NCI-H2196 (cell line): ENCODE results near the gene DTNBP1.

Experiments used
- DNase-seq: peaks from one replicate; lab custom pipeline; 2025; ENCODE audit not compliant: unreplicated experiment; lab: John Stamatoyannopoulos, UW

Gene DTNBP1

DNA sequence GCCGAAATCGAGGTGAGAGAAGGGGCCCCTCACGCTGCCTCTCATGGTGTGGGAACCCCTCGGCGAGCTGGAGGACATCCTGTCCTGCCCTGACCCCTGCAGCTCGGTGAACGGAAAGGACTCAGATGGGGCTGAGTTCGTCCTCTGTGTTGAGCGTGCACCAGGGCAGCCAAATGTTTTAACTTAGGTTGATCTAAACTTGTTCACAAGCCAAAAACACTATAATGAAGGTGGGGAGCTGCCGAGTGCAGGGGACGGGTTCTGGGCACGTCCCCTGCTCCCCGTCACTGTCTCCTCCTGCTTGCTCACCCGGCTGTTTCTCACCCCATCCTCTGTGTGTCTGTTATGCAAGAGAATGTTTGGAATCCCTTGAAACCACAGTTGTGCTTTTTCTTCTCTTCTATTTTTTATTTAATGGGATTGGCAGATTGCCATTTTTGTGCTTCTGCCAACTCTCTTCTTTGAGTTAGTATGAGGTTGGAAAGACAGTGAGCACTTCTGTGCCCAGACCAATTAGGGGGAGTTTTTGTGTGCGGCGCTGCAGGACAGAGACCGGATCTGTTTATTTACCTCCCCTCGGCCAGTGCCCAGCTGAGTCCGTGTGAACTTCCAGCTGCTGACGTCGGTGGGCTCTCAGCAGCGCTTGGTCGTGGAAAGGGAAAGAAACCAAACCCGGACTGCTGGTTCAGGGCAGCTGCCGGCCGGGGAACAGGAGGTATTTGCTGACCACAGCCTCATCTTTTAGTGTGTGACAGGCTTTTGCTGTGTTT, 158.1 kb downstream of the DTNBP1 start:
- DNase-seq = peak; percentile 87

DNA sequence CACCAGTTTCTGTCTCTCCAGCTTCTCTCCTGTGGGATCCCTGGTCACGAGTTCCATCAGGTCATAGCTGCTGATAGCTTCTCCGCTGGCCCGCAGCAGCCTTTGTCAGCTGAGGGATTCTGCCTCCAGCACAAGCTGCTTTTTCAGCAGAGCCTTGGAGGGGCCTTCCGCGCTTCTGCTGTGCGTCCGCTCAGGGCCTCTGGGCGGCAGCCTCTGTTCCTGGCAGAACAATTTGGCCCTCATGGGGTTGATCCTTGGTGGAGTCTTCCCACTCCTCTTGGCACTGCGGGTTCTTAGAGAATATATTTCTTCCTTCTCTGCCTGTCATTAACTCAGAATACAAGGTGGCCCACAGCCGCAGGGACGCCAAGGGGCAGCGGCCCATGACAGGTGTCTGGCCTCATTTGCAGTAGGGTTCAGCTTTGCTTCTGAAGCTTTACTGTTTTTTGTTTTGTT, 158.8 kb downstream of the DTNBP1 start:
- DNase-seq = no peak

DNA sequence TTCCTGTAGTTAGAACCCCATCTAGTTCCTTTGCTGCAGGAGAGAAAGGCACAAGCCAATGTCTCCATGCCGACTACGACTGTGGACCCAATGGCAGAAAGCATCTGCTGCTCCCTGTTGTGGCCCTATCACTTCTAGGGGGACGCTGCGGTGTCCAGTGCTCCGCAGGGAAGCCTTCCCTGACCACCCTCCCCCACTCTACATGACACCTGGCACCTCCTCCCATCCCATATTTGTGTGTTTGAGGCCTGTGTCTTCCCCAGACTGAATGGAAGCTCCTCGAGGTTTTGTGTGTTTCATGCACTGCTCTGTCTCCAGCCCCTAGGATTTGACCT, 159.5 kb downstream of the DTNBP1 start:
- no peak for DNase-seq

DNA sequence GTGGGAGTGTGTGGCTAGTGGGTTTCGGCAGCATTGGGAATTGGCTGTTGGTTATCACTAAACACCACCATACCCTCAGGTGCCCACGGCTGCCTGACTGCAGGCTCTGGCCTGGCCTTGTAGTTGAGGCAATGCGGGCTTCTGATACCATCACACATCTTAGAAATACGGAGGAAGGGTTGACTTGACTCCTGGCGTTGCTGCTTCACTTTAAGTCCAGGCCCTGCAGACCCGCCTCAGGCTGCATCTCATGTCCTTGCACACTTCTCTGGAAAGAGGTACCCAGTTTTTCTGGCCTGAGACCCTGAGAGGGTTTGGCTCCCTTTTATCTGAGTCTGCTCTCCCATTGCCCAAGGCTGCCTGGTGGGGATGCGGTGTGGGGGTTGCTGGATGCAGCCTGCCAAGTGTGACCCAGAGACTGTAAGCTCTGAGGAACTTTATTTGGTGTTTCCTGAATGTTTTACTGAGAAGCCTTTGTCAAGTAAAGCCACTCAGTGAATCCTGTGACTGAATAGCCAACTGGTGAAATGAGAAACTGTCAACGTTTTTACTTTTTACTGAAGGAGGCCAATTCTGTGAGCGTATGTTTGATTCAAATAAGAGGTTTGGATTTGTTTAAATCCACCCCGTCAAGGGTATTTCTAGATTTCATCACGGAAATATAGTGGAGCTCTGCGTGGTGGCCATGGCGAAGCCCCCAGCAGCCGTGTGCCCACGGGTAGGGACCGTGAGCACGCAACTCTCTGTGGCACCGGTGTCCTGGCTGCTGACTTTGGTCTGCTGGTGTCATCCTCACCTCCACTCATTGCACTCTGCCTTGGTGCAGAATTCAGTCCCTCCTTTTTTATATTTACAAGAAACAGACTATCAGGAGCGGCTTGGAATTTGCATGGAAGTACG, 160.1 kb downstream of the DTNBP1 start:
- DNase-seq = no peak

DNA sequence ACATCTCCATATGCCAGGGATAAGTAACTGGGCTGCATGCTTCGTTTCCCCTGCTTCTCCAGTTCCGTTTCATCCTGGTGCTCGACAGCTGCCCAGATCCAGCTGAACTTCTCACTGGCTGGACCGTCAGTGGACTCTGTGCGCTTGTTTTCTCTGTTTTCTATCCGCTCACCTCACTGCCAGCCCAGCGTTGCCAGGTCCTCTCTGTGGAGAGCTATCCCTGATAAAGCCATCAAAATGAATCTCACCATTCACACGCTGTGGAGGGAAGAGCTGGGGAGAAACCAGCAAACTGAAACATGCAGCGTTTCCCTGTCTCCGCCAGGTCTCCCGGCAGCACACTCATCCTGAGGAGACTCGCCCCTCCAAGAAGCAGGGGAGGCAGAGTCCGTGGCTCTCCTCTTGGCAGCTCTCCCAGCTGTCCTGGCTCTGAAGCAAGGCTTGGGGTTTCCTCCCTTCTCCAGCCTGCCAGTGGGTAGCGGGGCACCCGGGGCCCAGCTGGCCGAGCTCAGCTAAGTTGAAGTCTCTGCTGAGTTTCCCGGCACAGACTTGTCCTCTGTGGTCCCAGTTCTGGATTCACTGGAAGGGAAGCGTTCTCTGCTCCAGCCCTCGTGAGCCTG, 160.9 kb downstream of the DTNBP1 start:
- DNase-seq = no peak

DNA sequence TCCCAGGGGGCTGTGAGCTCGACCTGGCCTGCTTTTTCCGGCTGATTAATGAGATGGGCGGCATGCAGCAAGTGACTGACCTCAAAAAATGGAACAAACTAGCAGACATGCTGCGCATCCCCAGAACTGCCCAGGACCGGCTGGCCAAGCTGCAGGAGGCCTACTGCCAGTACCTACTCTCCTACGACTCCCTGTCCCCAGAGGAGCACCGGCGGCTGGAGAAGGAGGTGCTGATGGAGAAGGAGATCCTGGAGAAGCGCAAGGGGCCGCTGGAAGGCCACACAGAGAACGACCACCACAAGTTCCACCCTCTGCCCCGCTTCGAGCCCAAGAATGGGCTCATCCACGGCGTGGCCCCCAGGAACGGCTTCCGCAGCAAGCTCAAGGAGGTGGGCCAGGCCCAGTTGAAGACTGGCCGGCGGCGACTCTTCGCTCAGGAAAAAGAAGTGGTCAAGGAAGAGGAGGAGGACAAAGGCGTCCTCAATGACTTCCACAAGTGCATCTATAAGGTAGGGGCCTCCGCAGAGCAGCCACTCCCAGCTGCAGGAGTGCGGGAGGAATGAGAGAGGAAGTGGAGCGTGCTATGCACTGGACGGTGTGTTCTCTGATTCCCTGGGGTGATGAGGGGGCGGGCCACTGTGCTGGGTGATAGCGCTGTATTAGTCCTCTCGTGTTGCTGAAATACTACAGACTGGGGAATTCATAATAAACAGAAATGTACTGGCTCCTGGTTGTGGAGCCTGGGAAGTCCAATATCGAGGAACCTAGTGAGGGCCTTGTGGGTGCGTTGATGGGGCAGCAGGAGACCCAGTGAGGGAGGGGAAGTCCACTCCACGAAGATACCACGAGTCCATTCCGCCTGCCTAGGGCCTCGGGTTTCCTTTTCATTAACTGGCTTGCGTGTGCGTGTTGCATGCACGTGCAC, 161.7 kb downstream of the DTNBP1 start:
- no peak for DNase-seq

DNA sequence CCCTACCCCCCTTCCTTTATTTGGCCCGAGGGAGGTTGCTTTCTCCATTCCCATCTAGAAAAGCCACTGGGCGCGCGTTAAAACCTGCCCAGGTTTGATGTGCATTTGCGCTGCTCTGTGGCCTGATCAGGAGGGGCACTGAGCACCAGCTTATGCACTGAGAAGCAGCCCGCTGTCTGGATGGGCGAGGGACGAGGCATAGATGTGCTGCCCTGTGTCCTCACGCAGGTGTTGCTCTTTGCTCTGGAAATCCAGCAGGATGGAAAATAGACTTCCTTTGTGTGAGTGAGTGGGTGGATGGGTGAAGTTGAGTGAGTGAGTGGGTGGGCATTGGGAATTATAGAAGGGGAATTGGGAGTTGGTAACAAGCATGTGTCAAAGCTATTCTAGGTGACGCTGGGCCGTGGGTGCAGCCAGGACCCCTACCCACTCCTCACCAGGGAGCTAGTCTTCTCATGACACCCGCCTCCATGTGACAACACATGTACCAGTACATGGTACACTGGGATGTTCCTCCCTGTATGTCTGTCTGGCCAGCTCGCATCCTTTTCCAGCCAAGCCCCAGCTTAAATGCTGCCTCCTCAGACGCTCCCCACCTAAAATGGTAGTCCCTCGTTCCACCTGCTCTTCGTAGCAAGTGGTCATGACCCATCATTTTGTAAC, 162.6 kb downstream of the DTNBP1 start:
- no peak for DNase-seq

DNA sequence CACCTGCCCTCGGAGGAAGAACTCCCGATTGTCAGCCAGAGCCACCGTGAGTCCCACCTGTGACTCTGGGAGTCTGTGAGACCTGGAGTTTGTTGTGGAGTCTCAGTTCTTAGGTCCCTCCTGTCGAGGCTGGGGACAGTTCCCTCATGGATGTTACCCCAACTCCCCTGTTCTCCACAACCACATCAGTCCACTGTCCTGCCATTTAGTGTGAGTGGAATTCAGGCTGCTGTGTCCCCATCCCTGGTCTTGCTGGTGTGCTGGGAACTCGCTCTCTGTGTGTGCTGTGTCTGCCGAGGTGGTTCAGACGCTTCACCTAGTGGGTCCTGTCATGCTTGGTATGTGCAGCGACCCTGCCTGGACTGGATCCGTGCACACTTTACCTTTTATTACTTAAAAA, 163.2 kb downstream of the DTNBP1 start:
- no peak for DNase-seq

DNA sequence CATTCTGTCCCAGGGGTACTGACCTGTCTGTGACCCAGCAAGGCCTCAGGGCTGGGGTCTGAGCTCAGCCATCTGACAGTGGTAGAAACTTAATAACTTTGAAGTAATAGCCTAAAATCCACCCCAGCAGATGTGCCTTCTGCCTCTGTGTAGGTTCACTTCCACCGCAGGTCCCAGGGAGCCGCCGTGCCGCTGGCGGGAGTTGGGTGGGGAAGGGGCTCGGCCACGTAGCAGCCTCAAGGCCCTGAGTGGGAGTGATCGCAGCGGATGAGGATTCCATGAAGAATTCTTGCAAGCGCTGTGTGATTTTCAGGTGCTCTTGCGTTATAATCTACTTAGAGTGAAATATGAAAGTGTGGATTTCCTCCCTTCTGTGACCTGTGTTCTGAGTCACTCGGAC, 163.7 kb downstream of the DTNBP1 start:
- DNase-seq = no peak

DNA sequence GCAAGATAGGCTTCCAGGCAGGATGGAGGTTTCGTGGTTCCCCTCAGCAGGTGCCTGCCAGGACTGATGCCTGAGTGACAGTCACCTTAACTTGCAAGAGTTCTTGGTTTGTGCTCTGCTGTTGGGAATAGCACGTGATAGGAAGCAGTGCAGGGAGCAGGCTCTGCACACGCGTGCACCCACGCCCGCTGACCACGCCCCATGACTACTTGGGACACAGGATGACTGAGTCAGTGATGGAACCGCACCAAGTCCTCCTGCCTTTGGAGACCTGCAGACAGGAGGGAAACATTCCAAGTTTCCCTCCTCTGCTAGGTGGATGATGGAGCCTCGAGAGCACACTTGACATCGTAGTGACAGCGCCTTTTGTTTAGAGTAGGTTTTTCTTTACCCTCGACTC, 164.2 kb downstream of the DTNBP1 start:
- no peak for DNase-seq

DNA sequence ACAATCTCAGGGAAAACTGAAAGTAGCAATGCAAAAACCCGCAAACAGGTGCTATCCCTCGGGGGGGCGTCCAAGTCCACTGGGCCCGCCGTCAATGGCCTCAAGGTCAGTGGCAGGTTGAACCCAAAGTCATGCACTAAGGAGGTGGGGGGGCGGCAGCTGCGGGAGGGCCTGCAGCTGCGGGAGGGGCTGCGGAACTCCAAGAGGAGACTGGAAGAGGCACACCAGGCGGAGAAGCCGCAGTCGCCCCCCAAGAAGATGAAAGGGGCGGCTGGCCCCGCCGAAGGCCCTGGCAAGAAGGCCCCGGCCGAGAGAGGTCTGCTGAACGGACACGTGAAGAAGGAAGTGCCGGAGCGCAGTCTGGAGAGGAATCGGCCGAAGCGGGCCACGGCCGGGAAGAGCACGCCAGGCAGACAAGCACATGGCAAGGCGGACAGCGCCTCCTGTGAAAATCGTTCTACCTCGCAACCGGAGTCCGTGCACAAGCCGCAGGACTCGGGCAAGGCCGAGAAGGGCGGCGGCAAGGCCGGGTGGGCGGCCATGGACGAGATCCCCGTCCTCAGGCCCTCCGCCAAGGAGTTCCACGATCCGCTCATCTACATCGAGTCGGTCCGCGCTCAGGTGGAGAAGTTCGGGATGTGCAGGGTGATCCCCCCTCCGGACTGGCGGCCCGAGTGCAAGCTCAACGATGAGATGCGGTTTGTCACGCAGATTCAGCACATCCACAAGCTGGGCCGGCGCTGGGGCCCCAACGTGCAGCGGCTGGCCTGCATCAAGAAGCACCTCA, 166.3 kb downstream of the DTNBP1 start:
- DNase-seq = no peak

DNA sequence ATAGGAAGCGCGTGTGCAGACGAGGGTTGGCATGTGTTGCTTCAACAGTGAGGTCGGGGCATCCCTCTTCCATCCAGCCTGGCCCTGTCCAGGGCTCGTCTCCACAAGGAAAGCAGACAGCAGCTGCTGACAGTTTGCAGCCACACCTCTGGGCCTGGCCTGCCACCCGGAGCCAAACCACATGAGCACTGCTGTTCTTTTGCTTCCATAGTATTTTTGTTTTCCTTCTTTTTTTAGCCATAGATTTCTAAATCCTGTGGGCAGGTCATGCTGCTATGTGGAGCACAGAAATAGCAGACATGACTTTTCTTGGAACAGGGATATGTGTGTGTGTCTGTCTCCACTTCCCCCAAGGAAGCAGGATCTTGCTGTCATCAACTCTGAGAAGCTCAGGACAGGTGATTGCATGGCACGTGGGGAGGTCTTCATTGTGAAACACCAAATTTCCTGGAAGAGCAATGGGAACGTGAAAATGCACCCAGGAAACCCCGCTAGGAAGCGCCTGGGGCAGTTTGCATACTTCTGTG, 167.4 kb downstream of the DTNBP1 start:
- DNase-seq = no peak

DNA sequence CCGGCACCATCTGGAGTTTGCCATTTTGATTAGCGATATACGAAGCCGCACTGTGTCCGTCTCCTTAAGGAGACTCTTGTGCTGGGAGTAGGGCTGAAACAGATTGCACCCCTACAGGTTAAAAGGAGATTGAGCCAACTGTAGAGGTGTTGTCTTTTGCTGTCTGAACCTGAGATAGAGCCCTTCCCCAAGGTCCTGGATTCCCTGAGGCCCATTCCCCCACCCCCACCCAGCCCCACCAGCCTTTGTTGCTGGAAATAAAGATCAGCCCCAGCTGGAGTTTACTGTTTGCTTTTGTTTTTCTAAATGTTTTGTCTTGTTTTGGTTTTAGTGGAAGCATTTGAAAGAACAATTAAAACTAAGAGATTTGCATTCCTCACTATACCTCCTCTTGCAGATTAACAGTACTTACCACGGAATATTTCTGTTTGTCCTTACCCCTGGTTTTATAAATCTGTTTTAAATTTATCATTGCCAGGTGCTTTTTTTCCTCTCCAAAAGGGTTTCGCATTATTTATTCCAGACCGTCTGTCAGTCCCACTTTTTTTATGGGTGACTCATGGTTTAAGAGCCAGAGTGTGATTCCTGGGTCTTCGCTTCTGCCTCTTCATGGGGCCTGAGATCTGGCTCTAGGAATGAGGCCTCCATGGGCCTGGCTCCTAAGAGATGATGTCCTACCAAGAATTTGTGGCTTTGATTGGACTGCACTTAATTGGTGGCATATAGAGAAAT, 169.2 kb downstream of the DTNBP1 start:
- no peak for DNase-seq

DNA sequence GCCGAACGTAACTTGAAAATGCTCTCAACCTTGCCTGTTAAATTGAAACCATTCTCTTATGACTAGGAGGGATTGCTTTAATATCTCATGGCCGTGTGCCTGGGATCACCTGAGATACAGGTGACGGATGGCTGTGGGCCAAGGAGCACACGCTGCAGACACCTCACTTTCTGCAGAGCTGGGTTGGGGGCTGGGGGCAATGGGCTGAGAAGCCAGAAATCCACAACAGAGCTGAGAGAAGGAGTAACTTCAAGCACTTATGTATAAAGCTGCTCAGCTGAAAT, 170.9 kb downstream of the DTNBP1 start:
- no peak for DNase-seq

DNA sequence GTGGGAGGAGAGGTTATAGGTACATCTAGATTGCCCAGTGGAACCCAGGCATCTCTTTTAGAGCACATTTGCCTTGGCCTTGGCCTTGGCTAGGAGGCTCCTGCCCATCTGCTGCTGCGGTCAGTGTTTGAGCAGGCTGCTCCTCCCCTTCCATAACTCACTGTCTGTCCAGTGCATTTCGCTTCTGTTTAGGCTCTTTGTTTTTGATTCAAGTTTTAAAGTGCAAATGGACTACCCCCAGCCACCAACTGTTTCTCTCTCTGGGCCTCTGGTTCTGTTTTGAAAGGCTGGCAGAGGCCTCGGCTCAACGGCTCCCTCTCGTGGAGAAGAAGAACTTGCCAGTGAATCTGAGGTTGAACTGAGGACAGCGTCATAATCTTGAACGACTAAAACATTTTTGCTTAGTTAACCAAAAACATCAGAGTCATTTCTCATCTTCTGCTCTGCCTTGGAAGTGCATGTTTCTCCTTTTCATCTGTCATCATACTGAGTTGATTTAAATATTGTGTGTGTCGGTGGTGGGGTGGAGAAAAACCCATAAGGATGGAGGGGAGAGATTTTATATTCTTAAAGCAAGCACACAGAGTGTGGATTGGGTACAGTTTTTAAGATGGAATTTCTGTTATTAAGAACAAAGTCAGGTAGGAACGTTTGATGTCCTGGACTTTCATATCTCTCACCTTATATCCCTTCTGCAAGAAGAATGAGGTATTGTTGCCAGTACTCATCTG, 171.4 kb downstream of the DTNBP1 start:
- peak; percentile 79 for DNase-seq

DNA sequence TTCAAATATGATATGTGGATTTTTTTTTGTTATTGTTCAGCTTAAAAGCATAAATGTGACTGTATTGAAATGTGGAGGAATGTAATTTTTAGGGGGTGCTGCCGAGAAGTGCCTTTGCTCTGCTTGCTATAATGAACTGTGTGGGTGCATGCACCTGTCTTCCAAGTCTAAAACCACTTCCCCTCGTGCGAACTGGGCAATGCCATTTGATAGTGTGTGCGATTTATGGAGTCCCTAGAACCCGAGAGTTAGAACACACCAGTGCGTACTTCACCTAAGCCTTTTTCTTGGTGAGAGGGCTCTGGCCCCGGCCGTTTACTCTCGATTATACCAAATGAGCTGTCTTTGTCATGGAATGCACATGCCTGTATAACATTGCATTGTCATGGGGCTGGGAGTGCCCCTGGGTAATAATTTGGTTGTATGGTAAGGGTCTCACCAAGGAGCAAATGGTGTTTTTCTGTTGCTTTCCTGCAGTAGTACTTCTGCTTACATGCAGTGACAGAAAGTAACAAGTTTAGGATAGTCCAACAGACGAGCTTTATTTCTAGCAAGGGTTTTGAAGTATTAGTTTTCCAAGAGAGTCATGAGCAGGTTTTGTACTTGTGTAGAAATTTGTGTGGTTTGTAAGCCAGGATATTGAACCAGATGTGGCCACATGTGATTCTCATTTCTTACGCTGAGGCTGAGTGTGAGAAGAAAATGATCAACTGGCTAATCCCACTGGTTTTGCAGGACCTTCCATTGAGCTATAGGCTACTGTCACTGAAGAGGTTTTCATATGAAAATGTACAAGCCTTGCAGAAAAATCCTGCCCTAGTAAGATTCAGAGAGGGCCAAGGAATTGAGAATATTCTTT, 172.4 kb downstream of the DTNBP1 start:
- no peak for DNase-seq

DNA sequence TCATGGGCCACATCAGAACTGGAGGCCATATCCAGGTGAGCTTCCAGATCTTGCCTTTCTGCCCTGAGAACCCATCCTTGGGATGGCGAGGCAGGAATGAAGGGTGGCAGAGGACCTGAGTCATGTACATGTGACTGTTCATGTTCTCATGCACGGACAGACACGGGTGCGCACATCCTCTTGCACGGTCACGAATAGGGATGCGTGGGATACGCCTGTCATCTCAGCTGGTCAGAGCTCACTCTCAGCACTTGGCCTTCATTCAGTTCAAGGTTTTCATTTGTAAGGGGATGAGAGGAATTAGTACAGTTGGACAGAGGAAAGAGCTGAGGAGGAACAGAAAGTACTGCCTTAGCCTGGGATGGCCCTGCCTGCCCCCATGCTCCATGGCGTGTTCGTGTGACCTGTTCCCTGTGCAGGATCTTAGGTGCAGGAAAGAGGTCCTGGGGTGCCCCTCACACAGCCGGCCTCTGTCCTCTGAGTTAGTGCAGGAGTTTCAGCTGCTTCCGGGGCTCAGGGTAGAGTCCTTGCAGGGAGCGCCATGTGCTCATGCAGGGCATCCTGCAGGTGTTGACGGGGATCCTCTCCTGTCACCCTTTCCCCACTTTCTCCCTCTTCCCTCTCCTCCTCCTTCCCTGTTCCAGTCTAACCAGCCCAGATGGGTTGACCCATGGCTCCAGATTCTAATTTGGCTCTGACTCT, 173.4 kb downstream of the DTNBP1 start:
- no peak for DNase-seq
